Articular chondrocyte of knee joint (primary cell): ENCODE results near the gene IL20RA. TPM values are rescaled to one million over a fixed set of nuclear protein-coding genes. Genes with fewer than 3 reads are reported as not detected.

Experiments
- small RNA-seq: library from RNA; depleted of rRNA; stranded (forward); fragments of <200 nt; gene quantifications from one replicate; pipeline ENCODE3, GENCODE V24; 2012
- total RNA-seq: library from RNA; depleted of rRNA; stranded (reverse); fragments of >200 nt; gene quantifications from 2 replicates; pipeline ENCODE4 v1.2.3, GENCODE V29; 2012

IL20RA gene
- 0.26 and 0.43 TPM in 2 replicates for total RNA-seq

GRCh38 chr6:137044366-137045221 is at the start of gene IL20RA:
IL20RA (minus strand) TSS chr6:137044965; CDS start chr6:137044728, 237 bp downstream.

Small RNAs within 50 kb of the gene (small RNA-seq; reads per million reads assigned to genes)
- gene RPL35AP3 = not detected

Other genes starting within 250 kb of the IL20RA start
- 8.0 and 12.1 TPM in 2 replicates for gene PEX7, start 222.4 kb downstream of the IL20RA start, total RNA-seq
- gene SLC35D3, start 122.7 kb downstream of the IL20RA start, total RNA-seq = not detected in 2 replicates
- gene IL22RA2, start 128.7 kb upstream of the IL20RA start, total RNA-seq = not detected in 2 replicates
- 76.3 and 88.5 TPM in 2 replicates for gene IFNGR1, start 174.4 kb upstream of the IL20RA start, total RNA-seq